ENCODE measurements around the gene AGAP6.
A peak's percentile ranks its signal among the peaks of the same experiment; 100 is the strongest.
"Not testable (repeated sequence)": the region's sequence is repeated elsewhere in the genome, so short reads cannot be mapped to it uniquely, and the experiment has no call there.

AGAP6 gene

GRCh38 chr10:49988376-49988775 is at the start of gene AGAP6:
Gene AGAP6 (plus strand): TSS chr10:49988406. CDS start chr10:49988716, 310 bp downstream.
- not testable (repeated sequence) for DNase-seq (ENCODE audit: low spot score)

- DNase-seq (ENCODE audit: low spot score): peak; percentile 82
These were observed 46.5 kb upstream of the AGAP6 start, which contains the start of the genes PARG and TIMM23B for GRCh38 chr10:49941447-49942338. Gene PARG (minus strand): TSS chr10:49942027. CDS start chr10:49941725, 302 bp downstream. Gene TIMM23B (plus strand): TSS chr10:49942053. CDS start chr10:49942195, 142 bp downstream.

GRCh38 chr10:49942339-49942705 is 45.9 kb upstream of the AGAP6 start:
- DNase-seq (ENCODE audit: low spot score): not testable (repeated sequence)

GRCh38 chr10:49943607-49944006 is 44.6 kb upstream of the AGAP6 start:
- not testable (repeated sequence) for DNase-seq (ENCODE audit: low spot score)

- not testable (repeated sequence) for DNase-seq (ENCODE audit: low spot score)
These were observed 40.1 kb upstream of the AGAP6 start for GRCh38 chr10:49948142-49948541.

GRCh38 chr10:49948737-49949136 is 39.5 kb upstream of the AGAP6 start:
- not testable (repeated sequence) for DNase-seq (ENCODE audit: low spot score)

- DNase-seq (ENCODE audit: low spot score): not testable (repeated sequence)
These were observed 36.2 kb upstream of the AGAP6 start for GRCh38 chr10:49952006-49952405.

- not testable (repeated sequence) for DNase-seq (ENCODE audit: low spot score)
These were observed 35.1 kb upstream of the AGAP6 start for GRCh38 chr10:49953122-49953521.

GRCh38 chr10:49970331-49970857 is 17.8 kb upstream of the AGAP6 start:
- DNase-seq (ENCODE audit: low spot score): not testable (repeated sequence)

- DNase-seq (ENCODE audit: low spot score): not testable (repeated sequence)
These were observed 16.7 kb upstream of the AGAP6 start for GRCh38 chr10:49971466-49971865.

GRCh38 chr10:49972094-49972493 is 16.1 kb upstream of the AGAP6 start:
- DNase-seq (ENCODE audit: low spot score): not testable (repeated sequence)

- DNase-seq (ENCODE audit: low spot score): not testable (repeated sequence)
These were observed 10.4 kb upstream of the AGAP6 start for GRCh38 chr10:49977756-49978155.

- DNase-seq (ENCODE audit: low spot score): not testable (repeated sequence)
These were observed 999 bp upstream of the AGAP6 start for GRCh38 chr10:49987207-49987606.

- DNase-seq (ENCODE audit: low spot score): not testable (repeated sequence)
These were observed 7.1 kb downstream of the AGAP6 start for GRCh38 chr10:49995321-49995720.

GRCh38 chr10:50014024-50014423 is 25.8 kb downstream of the AGAP6 start:
- DNase-seq (ENCODE audit: low spot score): not testable (repeated sequence)

GRCh38 chr10:50015596-50016220 is 27.5 kb downstream of the AGAP6 start:
- DNase-seq (ENCODE audit: low spot score): not testable (repeated sequence)

- DNase-seq (ENCODE audit: low spot score): not testable (repeated sequence)
These were observed 28.7 kb downstream of the AGAP6 start for GRCh38 chr10:50016926-50017325.

- DNase-seq (ENCODE audit: low spot score): not testable (repeated sequence)
These were observed 29.4 kb downstream of the AGAP6 start for GRCh38 chr10:50017646-50018045.

- DNase-seq (ENCODE audit: low spot score): not testable (repeated sequence)
These were observed 31.1 kb downstream of the AGAP6 start for GRCh38 chr10:50019279-50019678.

- not testable (repeated sequence) for DNase-seq (ENCODE audit: low spot score)
These were observed 32.3 kb downstream of the AGAP6 start for GRCh38 chr10:50020451-50021024.

- DNase-seq (ENCODE audit: low spot score): no peak
These were observed 33.4 kb downstream of the AGAP6 start for GRCh38 chr10:50021646-50022045.

Data from activated CD4-positive, alpha-beta T cell treated with anti-CD3 and anti-CD28 coated beads, Interleukin-2, Interleukin-4, amounts not matched to agents 100 ng/mL and 50 ng/mL, durations not matched to agents 16 hours and 8 hours (primary cell).